NCI-H1092 treated with DMSO at 0.1 percent for 48 hours (cell line): ENCODE data around the gene BCL11B.
A peak's percentile ranks its signal among the peaks of the same experiment; 100 is the strongest.

Experiments
- DNase-seq: peaks from one replicate; lab custom pipeline; 2025; lab: John Stamatoyannopoulos, UW

BCL11B gene

DNA sequence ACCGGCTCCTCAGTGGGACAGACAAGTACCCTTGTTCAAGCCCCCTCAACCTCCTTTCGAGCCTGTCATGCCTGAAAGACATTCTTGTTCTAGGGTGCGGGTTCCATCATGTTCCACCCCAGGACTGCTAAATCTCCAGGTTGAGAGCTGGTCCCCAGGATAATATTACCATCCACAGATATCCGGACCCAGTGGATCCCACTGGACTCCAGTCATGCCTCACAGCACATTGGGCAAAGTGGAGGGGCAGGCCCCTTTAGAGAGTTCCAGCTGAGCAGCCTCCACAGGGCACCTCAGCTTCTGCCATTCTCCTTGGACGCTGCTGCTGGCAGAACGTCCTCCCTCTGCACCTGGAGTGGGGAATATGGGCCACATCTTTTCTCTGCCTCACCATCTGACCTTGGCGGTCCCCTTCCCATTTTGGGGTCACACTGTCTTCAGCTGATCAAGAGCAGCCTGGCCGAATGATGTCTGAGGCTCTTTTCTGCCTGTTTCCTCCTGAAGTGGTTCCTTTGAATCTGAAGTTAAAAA is 137.4 kb downstream of the BCL11B start:
- DNase-seq, result no peak

DNA sequence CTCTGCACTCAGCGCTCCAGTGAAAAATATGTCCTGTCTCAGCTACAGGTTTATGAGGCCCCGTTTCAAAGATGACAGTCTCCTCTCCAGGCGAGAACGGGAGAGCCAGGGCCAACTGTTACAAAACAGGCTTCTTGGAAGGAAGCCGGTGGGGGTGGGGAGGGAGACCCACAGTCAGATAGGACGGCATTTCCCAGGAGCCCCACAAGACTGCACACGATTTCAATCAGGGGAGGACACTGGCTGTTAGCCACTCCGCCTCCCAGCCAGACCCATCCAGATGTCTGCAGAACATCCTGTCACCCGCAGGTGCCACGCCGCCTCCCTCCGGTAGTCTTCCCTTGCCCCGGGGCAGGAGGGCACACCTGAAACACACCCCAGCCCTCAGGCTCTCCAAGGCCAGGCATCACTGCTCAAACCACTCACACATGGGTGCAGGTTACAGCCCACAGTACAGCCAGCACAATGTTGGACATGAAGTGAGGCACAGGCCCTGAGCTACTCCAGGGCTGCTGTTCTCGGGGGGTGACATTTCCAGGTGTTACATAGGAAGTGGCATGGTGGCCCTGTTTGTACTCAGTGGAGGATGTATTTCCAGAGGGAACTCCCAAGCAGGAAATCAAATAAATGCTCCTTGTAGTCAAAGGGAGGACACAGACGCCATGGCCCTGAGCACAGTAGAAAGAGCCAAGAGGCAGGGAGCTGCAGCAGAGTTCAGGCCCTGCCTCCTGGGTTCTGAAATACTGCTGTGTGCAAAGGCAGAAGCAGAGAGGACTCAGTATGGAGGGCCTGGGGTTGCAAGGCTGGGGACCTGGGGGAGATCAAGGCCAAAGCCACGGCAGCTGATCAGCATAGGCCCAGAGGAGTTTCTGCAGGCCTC is 138.1 kb downstream of the BCL11B start:
- DNase-seq, result no peak

- DNase-seq, result no peak
Measured at GRCh38 chr14:99132821-99133635, 139.0 kb downstream of the BCL11B start.

DNA sequence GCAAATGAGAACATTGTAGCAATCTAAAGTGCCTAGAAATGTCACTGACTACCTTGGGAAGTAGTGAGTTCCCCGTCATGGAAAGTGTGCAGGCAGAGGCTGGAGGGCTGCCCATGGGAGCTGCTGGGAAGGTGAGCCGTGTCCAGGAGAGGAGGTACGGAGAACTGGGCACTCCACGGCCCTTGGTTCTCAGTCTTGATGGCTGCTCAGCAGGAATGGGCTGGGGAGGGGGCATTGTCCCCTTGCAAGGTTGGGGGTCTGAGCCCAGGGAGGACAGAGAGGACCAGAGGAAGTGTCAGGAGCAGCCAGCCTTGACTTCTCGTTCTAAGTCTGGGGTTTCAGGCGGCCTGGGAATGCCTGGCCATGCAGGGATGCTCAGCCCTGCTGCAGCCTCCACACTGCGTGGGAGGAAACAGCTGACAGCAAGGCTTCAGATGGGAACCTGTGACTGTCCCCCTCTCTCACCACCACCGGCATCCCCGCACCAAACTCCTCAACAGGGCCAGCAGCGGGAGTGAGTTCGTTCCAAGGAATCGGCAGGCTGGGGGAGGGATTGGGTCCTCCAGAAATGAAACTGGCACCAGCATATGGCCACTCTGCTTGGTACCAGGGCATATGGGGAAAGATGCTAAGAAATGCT is 140.2 kb downstream of the BCL11B start:
- no peak for DNase-seq

- DNase-seq, result no peak
Measured at GRCh38 chr14:99129998-99130397, 142.0 kb downstream of the BCL11B start.

GRCh38 chr14:99129211-99129696 is 142.7 kb downstream of the BCL11B start:
- no peak for DNase-seq

GRCh38 chr14:99128185-99128584 is 143.8 kb downstream of the BCL11B start:
- no peak for DNase-seq

- DNase-seq, result no peak
Measured at GRCh38 chr14:99127651-99128167, 144.3 kb downstream of the BCL11B start.

GRCh38 chr14:99125616-99126431 is 146.2 kb downstream of the BCL11B start:
- DNase-seq, result peak; percentile 37

GRCh38 chr14:99125113-99125512 is 146.9 kb downstream of the BCL11B start:
- no peak for DNase-seq

- no peak for DNase-seq
Measured at GRCh38 chr14:99124482-99125105, 147.4 kb downstream of the BCL11B start.

DNA sequence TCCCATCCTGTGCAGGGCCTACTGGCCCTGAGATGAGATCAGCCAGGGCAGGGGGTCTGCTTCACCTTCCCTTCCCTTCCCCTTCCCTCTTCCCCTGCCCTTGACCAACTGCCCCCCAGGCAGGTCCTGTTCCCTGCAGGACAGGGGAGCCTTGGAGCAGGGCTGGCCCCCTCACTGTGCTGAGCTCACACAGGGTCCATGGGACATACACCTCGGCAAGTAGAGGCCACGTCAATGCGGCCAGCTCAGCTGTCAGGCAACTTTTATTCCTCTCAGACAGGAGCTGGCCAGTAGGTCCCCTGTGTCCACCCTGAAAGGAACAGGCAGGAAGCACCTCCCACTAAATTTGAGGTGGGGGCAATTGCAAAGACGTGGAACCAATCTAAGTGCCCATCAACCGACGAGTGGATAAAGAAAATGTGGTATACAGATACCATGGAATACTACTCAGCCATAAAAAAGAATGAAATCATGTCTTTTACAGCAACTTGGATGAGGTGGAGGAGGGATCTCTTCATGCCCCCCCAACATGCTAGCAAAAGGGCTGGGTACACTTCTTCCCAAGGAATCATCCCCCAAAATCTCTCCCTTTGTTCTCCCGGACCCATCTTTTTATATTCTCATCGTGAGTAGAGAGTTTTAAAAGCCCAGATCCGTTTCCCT is 148.7 kb downstream of the BCL11B start:
- DNase-seq, result no peak

DNA sequence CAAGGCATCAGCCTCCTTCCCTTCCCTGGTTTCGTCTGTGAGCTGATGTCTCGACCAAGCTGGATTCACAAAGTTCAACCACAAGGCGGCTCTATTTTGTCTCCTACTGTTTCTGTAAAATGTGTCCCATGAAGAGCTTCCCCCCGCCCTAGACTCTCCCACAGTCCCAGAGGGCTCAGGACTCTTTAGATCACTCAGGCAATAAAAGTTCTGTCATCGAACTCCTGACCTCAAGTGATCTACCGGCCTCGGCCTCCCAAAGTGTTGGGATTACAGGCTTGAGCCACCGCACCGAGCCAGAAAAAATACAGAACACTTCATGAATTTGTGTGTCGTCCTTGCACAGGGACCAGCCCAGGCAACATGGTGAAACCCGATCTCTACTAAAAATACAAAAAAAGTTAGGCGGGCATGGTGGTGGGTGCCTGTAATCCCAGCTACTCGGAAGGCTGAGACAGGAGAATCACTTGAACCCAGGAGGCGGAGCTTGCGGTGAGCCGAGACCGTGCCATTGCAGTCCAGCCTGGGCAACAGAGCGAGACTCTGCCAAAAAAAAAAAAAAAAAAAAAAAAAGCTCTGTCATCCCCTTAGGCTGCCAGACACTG is 149.4 kb downstream of the BCL11B start:
- DNase-seq, result no peak

- no peak for DNase-seq
Measured at GRCh38 chr14:99121319-99121875, 150.6 kb downstream of the BCL11B start.

DNA sequence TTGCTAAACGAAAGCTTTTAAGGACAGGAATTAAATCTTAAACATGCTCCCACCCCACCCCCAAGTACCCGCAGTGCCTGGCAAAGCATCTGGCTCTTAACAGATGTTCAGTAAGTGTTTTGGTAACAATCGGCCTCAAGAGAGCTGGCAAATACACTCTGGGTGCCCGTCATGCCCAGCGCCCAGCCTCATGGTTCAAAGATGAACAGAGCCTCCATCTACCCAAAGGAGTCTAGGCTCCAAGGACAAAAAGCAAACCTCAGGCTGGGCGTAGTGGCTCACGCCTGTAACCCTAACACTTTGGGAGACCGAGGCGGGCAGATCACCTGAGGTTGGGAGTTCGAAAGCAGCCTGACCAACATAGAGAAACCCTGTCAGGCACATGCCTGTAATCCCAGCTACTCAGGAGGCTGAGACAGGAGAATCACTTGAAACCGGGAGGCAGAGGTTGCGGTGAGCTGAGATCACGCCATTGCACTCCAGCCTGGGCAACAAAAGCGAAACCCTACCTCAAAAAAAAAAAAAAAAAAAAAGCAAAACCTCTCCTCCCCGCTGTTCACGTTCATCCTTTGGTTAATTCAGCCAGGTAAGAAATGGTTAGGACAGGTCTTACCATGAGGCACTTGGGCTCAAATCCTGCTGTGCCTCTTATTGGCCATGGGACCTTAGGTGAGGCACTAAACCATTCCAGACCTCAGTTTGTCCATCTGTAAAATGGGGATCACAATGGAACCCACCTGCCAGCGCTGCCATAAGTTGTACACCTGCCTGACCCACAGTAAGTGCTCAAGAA is 151.3 kb downstream of the BCL11B start:
- DNase-seq, result peak; percentile 19

- DNase-seq, result no peak
Measured at GRCh38 chr14:99119554-99120525, 152.2 kb downstream of the BCL11B start.
